ENCODE results near the gene PARP9. TPM values are rescaled to one million over a fixed set of nuclear protein-coding genes. Genes with fewer than 3 reads are reported as not detected.

PARP9 gene
- total and polyA plus RNA-seq, 2 experiments from 2014 or later, result 15.0 to 29.8 TPM

- Histone ChIP-seq H3K27me3 (no peaks in the 10 kb centered on the region), H3K4me1 (ENCODE audit: insufficient read depth) (no peaks in the 10 kb centered on the region), H3K4me2 (peak overlapping the region; percentile 87), H3K27ac (no peak overlapping the region), H3K79me2 (no peaks in the 10 kb centered on the region), H3K9me2 (replicated peaks; ENCODE audit: insufficient read depth) (no peaks in the 10 kb centered on the region), H3K4me3 (no peak overlapping the region), H2AFZ (peak overlapping the region; percentile 78), H3K9me3 (ENCODE audit: low read depth) (peaks cover 17% of the 10 kb centered on the region), H3K36me3 (replicated peaks; ENCODE audit: insufficient read depth, low read depth) (no peaks in the 10 kb centered on the region), H4K20me1 (ENCODE audit: insufficient read depth, poor library complexity, severe bottlenecking) (no peaks in the 10 kb centered on the region)
- TF ChIP-seq EZH2phosphoT487 (IDR thresholded peaks at IDR 0.05; ENCODE audit: low read depth, severe bottlenecking, unreplicated experiment) (no peak), EZH2 (IDR thresholded peaks at IDR 0.05; ENCODE audit: borderline replicate concordance) (no peak), CTCF (IDR thresholded peaks at IDR 0.05; ENCODE audit: poor library complexity) (no peak)
- no peak for DNase-seq (ENCODE audit: low spot score)
- 68% methylated on average over 5 of the region's 5 CpGs for WGBS (ENCODE audit: low lambda C conversion rate, missing lambda C conversion rate)
Observed at GRCh38 chr3:122578069-122578740, 14.1 kb upstream of the PARP9 start.

- H3K4me1 ChIP-seq (ENCODE audit: insufficient read depth), result no peaks in the 10 kb centered on the region
- H3K36me3 ChIP-seq (replicated peaks; ENCODE audit: insufficient read depth, low read depth), result no peaks in the 10 kb centered on the region
- no peaks in the 10 kb centered on the region for H3K27me3 ChIP-seq
- DNase-seq (ENCODE audit: low spot score), result no peak
- H3K27ac ChIP-seq, result no peak within 1 kb of the TSS
- peaks cover 13% of the 10 kb centered on the region for H3K9me3 ChIP-seq (ENCODE audit: low read depth)
- H3K9me2 ChIP-seq (replicated peaks; ENCODE audit: insufficient read depth), result no peaks in the 10 kb centered on the region
- TF ChIP-seq EZH2phosphoT487 (IDR thresholded peaks at IDR 0.05; ENCODE audit: low read depth, severe bottlenecking, unreplicated experiment), result no peak
- TF ChIP-seq CTCF (IDR thresholded peaks at IDR 0.05; ENCODE audit: poor library complexity), result peak; percentile 3
- peak within 1 kb of the TSS; percentile 87 for H3K4me2 ChIP-seq
- H3K79me2 ChIP-seq, result no peaks in the 10 kb centered on the region
- no peaks in the 10 kb centered on the region for H4K20me1 ChIP-seq (ENCODE audit: insufficient read depth, poor library complexity, severe bottlenecking)
- peak within 1 kb of the TSS; percentile 16 for H3K4me3 ChIP-seq
- 24% methylated on average over 40 of the region's 40 CpGs for WGBS (ENCODE audit: low lambda C conversion rate, missing lambda C conversion rate)
- H2AFZ ChIP-seq, result peak within 1 kb of the TSS; percentile 78
Observed at GRCh38 chr3:122577409-122578031, 13.4 kb upstream of the PARP9 start, which contains the start of gene PARP15. TSS of gene PARP15 (plus strand) at chr3:122577650. CDS start at chr3:122577668, 18 bp downstream.

GRCh38 chr3:122576174-122576940 is 12.3 kb upstream of the PARP9 start:
- no peak overlapping the region for H2AFZ ChIP-seq
- no peaks in the 10 kb centered on the region for H3K79me2 ChIP-seq
- H3K4me1 ChIP-seq (ENCODE audit: insufficient read depth), result no peaks in the 10 kb centered on the region
- TF ChIP-seq EZH2phosphoT487 (IDR thresholded peaks at IDR 0.05; ENCODE audit: low read depth, severe bottlenecking, unreplicated experiment), result no peak
- no peak overlapping the region for H3K4me2 ChIP-seq
- no peaks in the 10 kb centered on the region for H3K9me2 ChIP-seq (replicated peaks; ENCODE audit: insufficient read depth)
- no peaks in the 10 kb centered on the region for H4K20me1 ChIP-seq (ENCODE audit: insufficient read depth, poor library complexity, severe bottlenecking)
- no peak overlapping the region for H3K27ac ChIP-seq
- no peak for DNase-seq (ENCODE audit: low spot score)
- peaks cover 2% of the 10 kb centered on the region for H3K9me3 ChIP-seq (ENCODE audit: low read depth)
- H3K36me3 ChIP-seq (replicated peaks; ENCODE audit: insufficient read depth, low read depth), result peaks cover 3% of the 10 kb centered on the region
- H3K27me3 ChIP-seq, result no peaks in the 10 kb centered on the region
- WGBS (ENCODE audit: low lambda C conversion rate, missing lambda C conversion rate), result 72% methylated on average over 8 of the region's 8 CpGs
- no peak overlapping the region for H3K4me3 ChIP-seq
